HepG2 (cell line): ENCODE data around the gene YIF1A. TPM values are rescaled to one million over a fixed set of nuclear protein-coding genes. Genes with fewer than 3 reads are reported as not detected.

ENCODE experiments used
- BRCA1 ChIP-seq: sonication (generic); formaldehyde crosslinking; IDR thresholded peaks from 2 replicates; pipeline ENCODE4 v1.4.0; 2020; ENCODE audit warnings: missing genetic modification reagents
- HCFC1 ChIP-seq: fragments of 150-350 bp; IDR thresholded peaks from 2 replicates; pipeline ENCODE4 v1.6.1; 2014; ENCODE audit warnings: low read depth, low read length
- HMG20A ChIP-seq: IDR thresholded peaks from 2 replicates; pipeline ENCODE4 v1.6.1; 2016; ENCODE audit warnings: borderline replicate concordance
- MTF2 ChIP-seq: sonication (generic); formaldehyde crosslinking; IDR thresholded peaks from 2 replicates; pipeline ENCODE4 v1.5.0; 2020; ENCODE audit warnings: missing genetic modification reagents, borderline replicate concordance
- NR2C2 ChIP-seq: sonication (generic); formaldehyde crosslinking; IDR thresholded peaks from 2 replicates; pipeline ENCODE4 v1.4.0; 2020; ENCODE audit warnings: missing genetic modification reagents, mild to moderate bottlenecking, moderate library complexity, borderline replicate concordance
- PHF21A ChIP-seq: sonication (generic); formaldehyde crosslinking; IDR thresholded peaks from 2 replicates; pipeline ENCODE4 v1.5.0; 2020; ENCODE audit warnings: mild to moderate bottlenecking, missing genetic modification reagents
- RNF2 ChIP-seq: fragments of 450-650 bp; conservative IDR thresholded peaks from 2 replicates; pipeline ENCODE4 v1.6.1; 2016; ENCODE audit warnings: low read depth
- RXRB ChIP-seq: IDR thresholded peaks from 2 replicates; pipeline ENCODE4 v1.6.1; 2016; ENCODE audit warnings: borderline replicate concordance, missing genetic modification reagents, missing compliant biosample characterization
- SNAPC4 ChIP-seq: sonication (generic); formaldehyde crosslinking; IDR thresholded peaks from 2 replicates; pipeline ENCODE4 v1.4.0; 2020; ENCODE audit warnings: mild to moderate bottlenecking, missing genetic modification reagents
- TOPORS ChIP-seq: sonication (generic); formaldehyde crosslinking; IDR thresholded peaks from 2 replicates; pipeline ENCODE4 v1.8.0; 2023; ENCODE audit warnings: mild to moderate bottlenecking, missing genetic modification reagents
- ZBTB26 ChIP-seq: IDR thresholded peaks from 2 replicates; pipeline ENCODE4 v1.6.1; 2016; ENCODE audit warnings: missing compliant biosample characterization, missing genetic modification reagents, borderline replicate concordance
- ZBTB44 ChIP-seq: sonication (generic); formaldehyde crosslinking; IDR thresholded peaks from 2 replicates; pipeline ENCODE4 v1.4.0; 2020; ENCODE audit warnings: missing genetic modification reagents
- ZNF143 ChIP-seq: sonication (generic); formaldehyde crosslinking; IDR thresholded peaks from 2 replicates; pipeline ENCODE4 v1.4.0; 2020; ENCODE audit warnings: missing genetic modification reagents
- ZNF33A ChIP-seq: sonication (generic); formaldehyde crosslinking; IDR thresholded peaks from 2 replicates; pipeline ENCODE4 v1.5.1; 2020; ENCODE audit warnings: missing genetic modification reagents, mild to moderate bottlenecking, moderate library complexity, borderline replicate concordance
- ZNF441 ChIP-seq: sonication (generic); formaldehyde crosslinking; IDR thresholded peaks from 2 replicates; pipeline ENCODE4 v1.7.0; 2021; ENCODE audit warnings: missing genetic modification reagents, borderline replicate concordance
- ZNF574 ChIP-seq: sonication (generic); formaldehyde crosslinking; IDR thresholded peaks from 2 replicates; pipeline ENCODE4 v1.4.0; 2020; ENCODE audit warnings: missing genetic modification reagents
- ZNF670 ChIP-seq: sonication (generic); formaldehyde crosslinking; IDR thresholded peaks from 2 replicates; pipeline ENCODE4 v1.8.0; 2022; ENCODE audit warnings: mild to moderate bottlenecking, missing genetic modification reagents, borderline replicate concordance
- ZNF691 ChIP-seq: sonication (generic); formaldehyde crosslinking; IDR thresholded peaks from 2 replicates; pipeline ENCODE4 v1.4.0; 2020; ENCODE audit warnings: missing genetic modification reagents, low read depth, mild to moderate bottlenecking, borderline replicate concordance
- polyA plus RNA-seq, 8 experiments: library from polyadenylated mRNA; depleted of rRNA in 3 of 8; stranded (reverse) in 7 of 8; unstranded in 1 of 8; fragments of >200 nt; fragmentation: Illumina TruSeq in 4 of 8; extraction: Trizol in 4 of 8; gene quantifications; 2 replicates each; pipeline versions ENCODE4 v1.2.1 to v1.2.3, GENCODE V29; 2011 to 2016; ENCODE audit warnings: low read depth in 4 of 8, missing spikeins in 1 of 8, mixed read lengths in 1 of 8; ENCODE audit not compliant: insufficient read depth in 1 of 8
- total RNA-seq, 5 experiments: library from RNA; depleted of rRNA; stranded (reverse); fragments of >200 nt; fragmentation: Illumina TruSeq; extraction: Trizol; gene quantifications; 2 replicates each; pipeline ENCODE4 v1.2.3, GENCODE V29; 2016; ENCODE audit warnings: low read depth in 1 of 5

The YIF1A gene
- total and polyA plus RNA-seq, 2 of the 13 experiments (the other 11 are each of a cell fraction or from before 2014, with no cell fraction given): 133 to 145 TPM

GRCh38 chr11:66311965-66312548 is 23.1 kb upstream of the YIF1A start (continued):
- no peak for TF ChIP-seq SNAPC4 (CRISPR knock-in tag)
- no peak for TF ChIP-seq ZNF441 (CRISPR knock-in tag)
- TF ChIP-seq ZNF574 (CRISPR knock-in tag): no peak
- TF ChIP-seq RNF2: peak; percentile 93
- TF ChIP-seq ZNF33A (CRISPR knock-in tag): no peak
- no peak for TF ChIP-seq MTF2 (CRISPR knock-in tag)
- TF ChIP-seq ZBTB44: no peak
- TF ChIP-seq HCFC1: no peak
- TF ChIP-seq ZNF143: no peak
- TF ChIP-seq PHF21A: peak; percentile 82
- TF ChIP-seq NR2C2 (CRISPR knock-in tag): peak; percentile 60
- TF ChIP-seq HMG20A (CRISPR knock-in tag): no peak
- no peak for TF ChIP-seq ZNF691 (CRISPR knock-in tag)
- no peak for TF ChIP-seq ZNF670 (CRISPR knock-in tag)
- peak; percentile 31; the same call in 1 of the 2 replicates for TF ChIP-seq RXRB (CRISPR knock-in tag)
- 0 out of 2 replicates have a peak, but pooled peaks have one; percentile 69 for TF ChIP-seq BRCA1
- 0 out of 2 replicates have a peak, but pooled peaks have one; percentile 25 for TF ChIP-seq TOPORS (CRISPR knock-in tag)
- TF ChIP-seq ZBTB26 (CRISPR knock-in tag): 0 out of 2 replicates have a peak, but pooled peaks have one; percentile 9
